Activated CD8-positive, alpha-beta T cell treated with anti-CD3 and anti-CD28 coated beads, Interleukin-2, amount 10 ng/mL, durations not matched to agents 7 days and 5 days (primary cell): Measurements from ENCODE around the gene THADA. TPM values are rescaled to one million over a fixed set of nuclear protein-coding genes. Genes with fewer than 3 reads are reported as not detected.

ENCODE experiments used
- ATAC-seq: fragments of 150-1000 bp; cut with Tn5 transposase; one replicate; pipeline ENCODE4 v1.10.0; 2021; ENCODE audit warnings: moderate library complexity
- CTCF ChIA-PET: fragments of 350-600 bp; sonication (Branson Sonifier 250); formaldehyde crosslinking; loops from one replicate; lab custom pipeline; 2021; ENCODE audit warnings: antibody characterized with exemption; lab: Charles Lee
- POLR2A ChIA-PET: fragments of 350-600 bp; sonication (Branson Sonifier 250); formaldehyde crosslinking; loops from one replicate; lab custom pipeline; 2021; ENCODE audit warnings: antibody characterized with exemption; lab: Charles Lee
- DNase-seq: peaks from one replicate; pipeline ENCODE4 v3.0.0-alpha.2; 2020
- H3K27ac Mint-ChIP-seq: one replicate; pipeline ENCODE4 v1.8.0; 2021; ENCODE audit warnings: mild to moderate bottlenecking, mixed read lengths
- H3K27me3 Mint-ChIP-seq: one replicate; pipeline ENCODE4 v1.8.0; 2021; ENCODE audit warnings: low read depth, mixed read lengths
- H3K36me3 Mint-ChIP-seq: one replicate; pipeline ENCODE4 v1.8.0; 2021; ENCODE audit warnings: low read depth, mixed read lengths
- H3K4me1 Mint-ChIP-seq: one replicate; pipeline ENCODE4 v1.8.0; 2021; ENCODE audit warnings: low read depth, mixed read lengths
- H3K4me3 Mint-ChIP-seq: one replicate; pipeline ENCODE4 v1.8.0; 2021; ENCODE audit warnings: mild to moderate bottlenecking, mixed read lengths
- H3K9me3 Mint-ChIP-seq: one replicate; pipeline ENCODE4 v1.8.0; 2022; ENCODE audit warnings: mixed read lengths; ENCODE audit not compliant: insufficient read depth
- total RNA-seq, 2 experiments: library from RNA; stranded (reverse); gene quantifications; one replicate each; pipeline ENCODE4 v1.2.3, GENCODE V29; 2021

The THADA gene
- total RNA-seq, 2 experiments from 2014 or later: 27.0 to 31.9 TPM

GRCh38 chr2:43254331-43254730 lies 341.5 kb downstream of the THADA start:
- ATAC-seq (no peak), DNase-seq (no peak)
- peaks cover 5% of the 10 kb centered on the region for H3K36me3 Mint-ChIP-seq
- H3K4me3 Mint-ChIP-seq: no peak overlapping the region
- POLR2A ChIA-PET: no interaction called here
- CTCF ChIA-PET: no interaction called here
- no peaks in the 10 kb centered on the region for H3K4me1 Mint-ChIP-seq
- H3K27ac Mint-ChIP-seq: no peak overlapping the region
- H3K27me3 Mint-ChIP-seq: no peaks in the 10 kb centered on the region
- no peaks in the 10 kb centered on the region for H3K9me3 Mint-ChIP-seq

- CTCF ChIA-PET: interaction anchor here (0.6 kb wide), 1 partner anchor 22 kb away, joined by 3 read pairs; no protein-coding TSS in a partner anchor
- POLR2A ChIA-PET: no interaction called here
- DNase-seq: no peak
- peaks cover 5% of the 10 kb centered on the region for H3K36me3 Mint-ChIP-seq
- ATAC-seq: no peak
- no peaks in the 10 kb centered on the region for H3K27me3 Mint-ChIP-seq
- H3K27ac Mint-ChIP-seq: no peak overlapping the region
- no peaks in the 10 kb centered on the region for H3K4me1 Mint-ChIP-seq
- no peaks in the 10 kb centered on the region for H3K9me3 Mint-ChIP-seq
- no peak overlapping the region for H3K4me3 Mint-ChIP-seq
These were observed 344.6 kb downstream of the THADA start for GRCh38 chr2:43251171-43251731.

- DNase-seq (no peak), ATAC-seq (no peak)
- H3K36me3 Mint-ChIP-seq: peaks cover 5% of the 10 kb centered on the region
- no peaks in the 10 kb centered on the region for H3K4me1 Mint-ChIP-seq
- H3K4me3 Mint-ChIP-seq: no peak overlapping the region
- ChIA-PET POLR2A (no interaction called here), CTCF (no interaction called here)
- H3K27me3 Mint-ChIP-seq: no peaks in the 10 kb centered on the region
- H3K9me3 Mint-ChIP-seq: no peaks in the 10 kb centered on the region
- no peak overlapping the region for H3K27ac Mint-ChIP-seq
These were observed 345.8 kb downstream of the THADA start for GRCh38 chr2:43250015-43250414.

- no peak overlapping the region for H3K27ac Mint-ChIP-seq
- no peaks in the 10 kb centered on the region for H3K36me3 Mint-ChIP-seq
- H3K4me3 Mint-ChIP-seq: no peak overlapping the region
- ChIA-PET CTCF (no interaction called here), POLR2A (no interaction called here)
- no peaks in the 10 kb centered on the region for H3K4me1 Mint-ChIP-seq
- ATAC-seq (no peak), DNase-seq (no peak)
- H3K27me3 Mint-ChIP-seq: no peaks in the 10 kb centered on the region
- no peaks in the 10 kb centered on the region for H3K9me3 Mint-ChIP-seq
These were observed 347.2 kb downstream of the THADA start for GRCh38 chr2:43248621-43249020.

GRCh38 chr2:43246641-43247040 lies 349.2 kb downstream of the THADA start:
- ATAC-seq (no peak), DNase-seq (no peak)
- Mint-ChIP-seq H3K9me3 (no peaks in the 10 kb centered on the region), H3K4me1 (no peaks in the 10 kb centered on the region), H3K36me3 (no peaks in the 10 kb centered on the region), H3K4me3 (no peak overlapping the region), H3K27ac (no peak overlapping the region), H3K27me3 (no peaks in the 10 kb centered on the region)
- POLR2A ChIA-PET: no interaction called here
- CTCF ChIA-PET: no interaction called here

- H3K9me3 Mint-ChIP-seq: no peaks in the 10 kb centered on the region
- H3K36me3 Mint-ChIP-seq: peaks cover 2% of the 10 kb centered on the region
- no peak for DNase-seq
- POLR2A ChIA-PET: no interaction called here
- H3K27me3 Mint-ChIP-seq: no peaks in the 10 kb centered on the region
- CTCF ChIA-PET: interaction anchor here (1.1 kb wide), 1 partner anchor 293 kb away, joined by 3 read pairs; no protein-coding TSS in a partner anchor
- peaks cover 5% of the 10 kb centered on the region for H3K4me1 Mint-ChIP-seq
- H3K27ac Mint-ChIP-seq: no peak overlapping the region
- ATAC-seq: no peak
- H3K4me3 Mint-ChIP-seq: no peak overlapping the region
These were observed 354.3 kb downstream of the THADA start for GRCh38 chr2:43241558-43241957.

GRCh38 chr2:43240766-43241150 lies 355.1 kb downstream of the THADA start:
- POLR2A ChIA-PET: interaction anchor here (0.8 kb wide), 1 partner anchor 12 kb away, joined by 3 read pairs; no protein-coding TSS in a partner anchor
- Mint-ChIP-seq H3K27me3 (no peaks in the 10 kb centered on the region), H3K4me3 (no peak overlapping the region), H3K27ac (no peak overlapping the region), H3K9me3 (no peaks in the 10 kb centered on the region), H3K36me3 (peaks cover 2% of the 10 kb centered on the region), H3K4me1 (peaks cover 5% of the 10 kb centered on the region)
- CTCF ChIA-PET: interaction anchor here (1.0 to 1.3 kb wide), 4 partner anchors 12 to 294 kb away, joined by 3 to 8 read pairs (median 4); no protein-coding TSS in a partner anchor
- ATAC-seq (no peak), DNase-seq (no peak)

GRCh38 chr2:43239981-43240765 lies 355.7 kb downstream of the THADA start:
- DNase-seq: no peak
- Mint-ChIP-seq H3K4me1 (peaks cover 5% of the 10 kb centered on the region), H3K9me3 (no peaks in the 10 kb centered on the region), H3K4me3 (no peak overlapping the region), H3K27ac (no peak overlapping the region), H3K27me3 (no peaks in the 10 kb centered on the region), H3K36me3 (peaks cover 2% of the 10 kb centered on the region)
- ATAC-seq: no peak
- CTCF ChIA-PET: interaction anchor here (0.7 to 1.3 kb wide), 6 partner anchors 11 to 294 kb away, joined by 3 to 8 read pairs (median 3); no protein-coding TSS in a partner anchor
- POLR2A ChIA-PET: interaction anchor here (0.8 kb wide), 1 partner anchor 11 kb away, joined by 3 read pairs; no protein-coding TSS in a partner anchor

GRCh38 chr2:43238813-43239212 lies 357.0 kb downstream of the THADA start:
- POLR2A ChIA-PET: no interaction called here
- Mint-ChIP-seq H3K27ac (no peak overlapping the region), H3K9me3 (no peaks in the 10 kb centered on the region), H3K4me1 (peaks cover 5% of the 10 kb centered on the region), H3K4me3 (no peak overlapping the region), H3K36me3 (peaks cover 2% of the 10 kb centered on the region), H3K27me3 (no peaks in the 10 kb centered on the region)
- ATAC-seq: no peak
- CTCF ChIA-PET: interaction anchor here (1.1 to 1.3 kb wide), 2 partner anchors 10 to 245 kb away, joined by 3 to 4 read pairs; no protein-coding TSS in a partner anchor
- no peak for DNase-seq

GRCh38 chr2:43238176-43238575 lies 357.7 kb downstream of the THADA start:
- DNase-seq (no peak), ATAC-seq (no peak)
- ChIA-PET CTCF (interaction anchor here (1.1 kb wide), 1 partner anchor 9 kb away, joined by 4 read pairs; no protein-coding TSS in a partner anchor), POLR2A (no interaction called here)
- Mint-ChIP-seq H3K4me3 (no peak overlapping the region), H3K27ac (peak overlapping the region; percentile 26), H3K4me1 (peaks cover 5% of the 10 kb centered on the region), H3K27me3 (no peaks in the 10 kb centered on the region), H3K36me3 (peaks cover 2% of the 10 kb centered on the region), H3K9me3 (no peaks in the 10 kb centered on the region)

GRCh38 chr2:43233218-43234212 lies 362.3 kb downstream of the THADA start:
- no peak for DNase-seq
- H3K4me1 Mint-ChIP-seq: peaks cover 20% of the 10 kb centered on the region
- H3K27me3 Mint-ChIP-seq: no peaks in the 10 kb centered on the region
- H3K9me3 Mint-ChIP-seq: no peaks in the 10 kb centered on the region
- no peak for ATAC-seq
- no peak overlapping the region for H3K4me3 Mint-ChIP-seq
- H3K36me3 Mint-ChIP-seq: peaks cover 15% of the 10 kb centered on the region
- peak overlapping the region; percentile 37 for H3K27ac Mint-ChIP-seq
- ChIA-PET CTCF (no interaction called here), POLR2A (no interaction called here)
